ENCODE measurements around the gene CASP3.

CASP3 gene

GRCh38 chr4:184649026-184649970 is at the start of gene CASP3, which contains the start of gene PRIMPOL:
Gene CASP3 (minus strand): TSS chr4:184649447. CDS start chr4:184638453, 10,994 bp downstream.
Gene PRIMPOL (plus strand): TSS chr4:184649738. CDS start chr4:184657141, 7,403 bp downstream.
- H3K4me3 ChIP-seq (ENCODE audit: low read length in 2 of 2) = peak within 1 kb of the TSS; percentile 93 to 94
- no peaks in the 10 kb centered on the region for H3K9me3 ChIP-seq (ENCODE audit: control insufficient read depth in 2 of 2, low read length in 2 of 2)
- no peaks in the 10 kb centered on the region for H3K27me3 ChIP-seq (ENCODE audit: control insufficient read depth in 1 of 2, insufficient read depth in 2 of 2, low read length in 2 of 2)
- peaks cover 21% of the 10 kb centered on the region for H3K4me1 ChIP-seq (ENCODE audit: control insufficient read depth, insufficient read depth, low read length)
- peak within 1 kb of the TSS; percentile 90 for H3K27ac ChIP-seq (ENCODE audit: low read length)
- peaks cover 0 to 2% of the 10 kb centered on the region in 2 donors for H3K36me3 ChIP-seq (ENCODE audit: control insufficient read depth in 2 of 2, insufficient read depth in 2 of 2, low read length in 2 of 2)
- H3K9ac ChIP-seq (ENCODE audit: low read length in 2 of 2) = peak within 1 kb of the TSS; percentile 85 to 97

GRCh38 chr4:184697956-184698355 is 48.7 kb upstream of the CASP3 start:
- peaks cover 0 to 2% of the 10 kb centered on the region in 2 donors for H3K36me3 ChIP-seq (ENCODE audit: control insufficient read depth in 2 of 2, insufficient read depth in 2 of 2, low read length in 2 of 2)
- H3K9me3 ChIP-seq (ENCODE audit: control insufficient read depth in 2 of 2, low read length in 2 of 2) = no peaks in the 10 kb centered on the region
- no peaks in the 10 kb centered on the region for H3K27me3 ChIP-seq (ENCODE audit: control insufficient read depth in 1 of 2, insufficient read depth in 2 of 2, low read length in 2 of 2)
- H3K9ac ChIP-seq (ENCODE audit: low read length in 2 of 2) = no peak overlapping the region
- H3K27ac ChIP-seq (ENCODE audit: low read length) = no peak overlapping the region
- H3K4me3 ChIP-seq (ENCODE audit: low read length in 2 of 2) = no peak overlapping the region
- no peaks in the 10 kb centered on the region for H3K4me1 ChIP-seq (ENCODE audit: control insufficient read depth, insufficient read depth, low read length)

DNA sequence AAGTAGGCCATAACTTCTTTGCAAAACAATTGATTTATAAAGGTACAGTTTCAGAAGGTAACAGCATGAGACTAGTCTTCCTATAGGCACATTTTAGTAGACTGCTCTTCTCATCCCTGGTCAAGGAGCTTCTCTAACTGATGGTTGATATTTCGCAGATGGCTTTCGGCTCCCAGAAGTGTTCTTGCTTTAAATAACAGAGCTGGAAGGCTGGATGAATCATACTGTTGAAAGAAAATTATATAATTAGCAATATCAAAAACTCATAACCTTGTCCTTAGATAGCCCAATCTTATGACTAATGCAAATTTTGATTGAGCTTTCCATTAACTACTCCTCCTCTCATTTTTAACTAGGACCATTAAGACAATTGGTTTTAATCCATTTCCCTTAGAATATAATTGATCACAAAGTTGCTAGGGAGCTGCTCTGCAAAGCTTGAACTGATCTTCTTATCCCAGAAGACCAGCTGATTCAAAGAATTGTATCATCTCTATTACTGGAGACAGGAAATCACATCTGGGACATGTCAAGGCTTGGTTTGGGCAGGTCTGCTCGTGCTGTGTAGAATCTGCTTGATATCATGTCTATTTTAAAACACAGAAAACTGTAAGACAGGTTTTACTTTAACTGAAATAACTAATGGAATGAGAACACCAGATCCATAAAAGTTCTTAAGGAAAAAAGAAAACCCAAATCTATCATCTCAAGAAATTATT is 46.1 kb upstream of the CASP3 start:
- Histone ChIP-seq H3K27ac (ENCODE audit: low read length) (peak overlapping the region; percentile 13), H3K9ac (ENCODE audit: low read length in 2 of 2) (no peak overlapping the region), H3K36me3 (ENCODE audit: control insufficient read depth in 2 of 2, insufficient read depth in 2 of 2, low read length in 2 of 2) (peaks cover 0 to 2% of the 10 kb centered on the region in 2 donors), H3K4me1 (ENCODE audit: control insufficient read depth, insufficient read depth, low read length) (no peaks in the 10 kb centered on the region), H3K27me3 (ENCODE audit: control insufficient read depth in 1 of 2, insufficient read depth in 2 of 2, low read length in 2 of 2) (no peaks in the 10 kb centered on the region), H3K9me3 (ENCODE audit: control insufficient read depth in 2 of 2, low read length in 2 of 2) (no peaks in the 10 kb centered on the region), H3K4me3 (ENCODE audit: low read length in 2 of 2) (no peak overlapping the region)

DNA sequence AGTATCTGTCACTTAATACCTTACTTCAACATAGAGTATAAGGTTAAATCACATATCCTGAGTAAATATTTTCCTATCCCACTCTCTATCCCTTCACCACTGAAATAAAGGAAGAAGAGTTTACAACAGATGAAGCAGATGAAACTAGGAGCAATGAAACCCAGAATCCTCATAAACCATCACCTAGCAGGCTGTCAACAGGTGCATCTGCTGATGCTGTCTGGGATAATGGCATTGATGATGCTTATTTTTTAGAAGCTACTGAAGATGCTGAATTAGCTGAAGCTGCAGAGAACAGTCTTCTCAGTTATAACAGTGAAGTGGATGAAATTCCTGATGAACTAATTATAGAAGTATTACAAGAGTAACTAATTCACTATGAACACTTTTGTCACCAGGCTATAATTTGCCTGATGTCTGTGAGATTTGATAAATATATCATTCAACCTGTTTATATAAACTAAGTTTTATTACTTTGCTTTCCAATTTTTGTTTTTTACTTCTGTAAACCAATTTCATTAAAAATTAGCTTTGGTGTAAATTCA is 45.2 kb upstream of the CASP3 start:
- H3K9ac ChIP-seq (ENCODE audit: low read length in 2 of 2) = no peak overlapping the region
- H3K27me3 ChIP-seq (ENCODE audit: control insufficient read depth in 1 of 2, insufficient read depth in 2 of 2, low read length in 2 of 2) = no peaks in the 10 kb centered on the region
- H3K36me3 ChIP-seq (ENCODE audit: control insufficient read depth in 2 of 2, insufficient read depth in 2 of 2, low read length in 2 of 2) = peaks cover 0 to 2% of the 10 kb centered on the region in 2 donors
- H3K4me1 ChIP-seq (ENCODE audit: control insufficient read depth, insufficient read depth, low read length) = no peaks in the 10 kb centered on the region
- no peak overlapping the region for H3K4me3 ChIP-seq (ENCODE audit: low read length in 2 of 2)
- no peaks in the 10 kb centered on the region for H3K9me3 ChIP-seq (ENCODE audit: control insufficient read depth in 2 of 2, low read length in 2 of 2)
- no peak overlapping the region for H3K27ac ChIP-seq (ENCODE audit: low read length)

DNA sequence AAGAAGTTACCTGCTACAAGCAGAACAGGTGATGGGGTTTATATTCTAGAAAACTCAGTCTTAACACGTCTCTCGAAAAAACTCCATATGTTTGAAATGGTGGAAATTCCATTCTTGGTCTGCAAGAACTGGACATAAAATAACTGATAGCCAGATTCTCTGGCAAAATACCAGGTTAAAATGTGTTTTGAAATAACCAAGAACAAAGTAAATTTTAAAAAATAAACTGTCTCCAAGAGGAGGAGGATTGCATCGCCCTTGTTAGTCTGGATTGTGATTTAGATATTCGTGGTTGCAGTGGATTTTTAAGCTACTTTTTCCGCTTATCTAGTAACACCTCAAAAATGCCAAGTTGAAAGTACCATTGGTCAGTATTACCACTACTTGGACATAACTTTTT is 43.8 kb upstream of the CASP3 start:
- Histone ChIP-seq H3K27me3 (ENCODE audit: control insufficient read depth in 1 of 2, insufficient read depth in 2 of 2, low read length in 2 of 2) (no peaks in the 10 kb centered on the region), H3K27ac (ENCODE audit: low read length) (no peak overlapping the region), H3K4me1 (ENCODE audit: control insufficient read depth, insufficient read depth, low read length) (no peaks in the 10 kb centered on the region), H3K9me3 (ENCODE audit: control insufficient read depth in 2 of 2, low read length in 2 of 2) (no peaks in the 10 kb centered on the region), H3K9ac (ENCODE audit: low read length in 2 of 2) (no peak overlapping the region), H3K36me3 (ENCODE audit: control insufficient read depth in 2 of 2, insufficient read depth in 2 of 2, low read length in 2 of 2) (peaks cover 0 to 4% of the 10 kb centered on the region in 2 donors), H3K4me3 (ENCODE audit: low read length in 2 of 2) (no peak overlapping the region)

DNA sequence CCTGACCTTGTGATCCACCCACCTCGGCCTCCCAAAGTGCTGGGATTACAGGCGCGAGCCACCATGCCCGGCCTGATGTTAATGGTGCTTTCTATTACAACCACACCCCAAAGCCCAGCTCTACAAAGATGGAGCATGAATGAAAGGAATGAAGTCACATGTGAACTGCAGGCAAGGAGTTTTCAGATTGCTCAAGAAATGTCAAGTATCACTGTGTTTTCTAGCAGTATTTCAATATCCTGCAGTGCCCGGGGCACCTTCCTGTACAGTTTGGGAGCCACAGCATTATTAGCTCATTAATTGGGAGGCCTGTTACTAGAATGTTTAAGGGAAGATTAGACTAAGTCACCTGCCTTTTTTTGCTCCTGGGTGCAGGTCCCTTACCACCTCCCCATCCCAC is 40.4 kb upstream of the CASP3 start:
- Histone ChIP-seq H3K9ac (ENCODE audit: low read length in 2 of 2) (no peak overlapping the region), H3K4me1 (ENCODE audit: control insufficient read depth, insufficient read depth, low read length) (no peaks in the 10 kb centered on the region), H3K9me3 (ENCODE audit: control insufficient read depth in 2 of 2, low read length in 2 of 2) (no peaks in the 10 kb centered on the region), H3K36me3 (ENCODE audit: control insufficient read depth in 2 of 2, insufficient read depth in 2 of 2, low read length in 2 of 2) (peaks cover 2 to 7% of the 10 kb centered on the region in 2 donors), H3K27ac (ENCODE audit: low read length) (no peak overlapping the region), H3K27me3 (ENCODE audit: control insufficient read depth in 1 of 2, insufficient read depth in 2 of 2, low read length in 2 of 2) (no peaks in the 10 kb centered on the region), H3K4me3 (ENCODE audit: low read length in 2 of 2) (no peak overlapping the region)

DNA sequence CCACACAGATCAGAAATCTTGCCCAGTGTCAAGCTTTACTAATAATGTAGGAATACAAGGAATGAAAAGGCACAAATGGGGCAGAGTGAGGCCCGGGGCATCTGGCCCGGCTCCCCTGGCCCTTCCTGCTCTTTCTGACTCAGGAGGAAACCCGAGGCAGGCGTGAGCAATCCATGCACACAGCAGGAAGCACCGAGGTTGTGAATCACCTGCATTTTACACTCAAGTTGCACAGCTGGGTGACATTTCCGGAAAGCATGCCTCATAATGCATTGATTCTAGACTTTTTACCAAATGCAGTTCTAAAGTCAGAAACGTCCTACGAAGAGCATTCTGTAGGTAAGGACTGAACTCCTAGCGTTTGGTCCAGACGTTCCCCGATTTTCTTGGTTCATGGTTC is 39.2 kb upstream of the CASP3 start:
- Histone ChIP-seq H3K27ac (ENCODE audit: low read length) (no peak overlapping the region), H3K9ac (ENCODE audit: low read length in 2 of 2) (no peak overlapping the region), H3K4me1 (ENCODE audit: control insufficient read depth, insufficient read depth, low read length) (no peaks in the 10 kb centered on the region), H3K36me3 (ENCODE audit: control insufficient read depth in 2 of 2, insufficient read depth in 2 of 2, low read length in 2 of 2) (peaks cover 2 to 5% of the 10 kb centered on the region in 2 donors), H3K27me3 (ENCODE audit: control insufficient read depth in 1 of 2, insufficient read depth in 2 of 2, low read length in 2 of 2) (no peaks in the 10 kb centered on the region), H3K4me3 (ENCODE audit: low read length in 2 of 2) (no peak overlapping the region), H3K9me3 (ENCODE audit: control insufficient read depth in 2 of 2, low read length in 2 of 2) (no peaks in the 10 kb centered on the region)

- no peaks in the 10 kb centered on the region for H3K9me3 ChIP-seq (ENCODE audit: control insufficient read depth in 2 of 2, low read length in 2 of 2)
- H3K27ac ChIP-seq (ENCODE audit: low read length) = no peak overlapping the region
These were observed 38.8 kb upstream of the CASP3 start for GRCh38 chr4:184688005-184688404.

DNA sequence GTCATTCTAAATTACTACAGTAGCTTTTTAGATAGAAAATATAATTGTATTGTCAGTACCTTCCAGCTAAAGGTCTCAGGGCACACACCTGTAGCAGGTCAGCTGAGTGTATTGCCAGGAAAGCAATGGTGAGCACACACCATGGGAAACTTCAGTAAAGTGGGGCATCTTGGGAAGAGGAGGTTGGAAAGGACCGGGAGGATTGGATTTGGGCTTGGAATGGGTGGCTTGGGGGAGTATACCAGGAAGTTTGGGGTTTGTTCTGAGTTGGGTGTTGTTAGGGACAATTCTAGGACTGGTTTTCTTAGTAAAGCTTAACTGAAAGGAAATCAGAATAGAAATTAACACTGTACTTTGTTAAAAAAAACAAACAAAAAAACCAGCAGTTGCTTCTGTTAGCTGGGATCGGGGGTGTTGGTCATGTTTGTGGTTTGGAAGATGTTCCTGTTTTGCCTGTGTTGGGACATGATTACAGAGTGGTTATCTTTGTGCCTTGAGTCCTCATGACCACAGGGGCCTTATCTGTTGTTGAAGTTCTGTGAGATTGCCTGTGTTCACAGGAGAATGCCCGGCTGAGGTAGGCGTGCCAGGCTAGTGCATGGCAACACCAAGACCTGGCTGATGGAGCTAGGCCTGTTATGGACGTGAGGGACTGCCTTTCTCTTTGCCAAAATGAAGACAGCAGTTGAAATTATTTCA is 35.4 kb upstream of the CASP3 start:
- H3K4me1 ChIP-seq (ENCODE audit: control insufficient read depth, insufficient read depth, low read length) = no peaks in the 10 kb centered on the region
- no peaks in the 10 kb centered on the region for H3K9me3 ChIP-seq (ENCODE audit: control insufficient read depth in 2 of 2, low read length in 2 of 2)
- peaks cover 6 to 10% of the 10 kb centered on the region in 2 donors for H3K36me3 ChIP-seq (ENCODE audit: control insufficient read depth in 2 of 2, insufficient read depth in 2 of 2, low read length in 2 of 2)
- no peak overlapping the region for H3K4me3 ChIP-seq (ENCODE audit: low read length in 2 of 2)
- H3K27me3 ChIP-seq (ENCODE audit: control insufficient read depth in 1 of 2, insufficient read depth in 2 of 2, low read length in 2 of 2) = no peaks in the 10 kb centered on the region
- H3K9ac ChIP-seq (ENCODE audit: low read length in 2 of 2) = no peak overlapping the region
- H3K27ac ChIP-seq (ENCODE audit: low read length) = no peak overlapping the region

More at GRCh38 chr4:184688005-184688404, 38.8 kb upstream of the CASP3 start:
- Histone ChIP-seq H3K4me1 (ENCODE audit: control insufficient read depth, insufficient read depth, low read length) (no peaks in the 10 kb centered on the region), H3K9ac (ENCODE audit: low read length in 2 of 2) (no peak overlapping the region), H3K4me3 (ENCODE audit: low read length in 2 of 2) (no peak overlapping the region), H3K27me3 (ENCODE audit: control insufficient read depth in 1 of 2, insufficient read depth in 2 of 2, low read length in 2 of 2) (no peaks in the 10 kb centered on the region), H3K36me3 (ENCODE audit: control insufficient read depth in 2 of 2, insufficient read depth in 2 of 2, low read length in 2 of 2) (peaks cover 2 to 5% of the 10 kb centered on the region in 2 donors)

- Histone ChIP-seq H3K27me3 (ENCODE audit: control insufficient read depth in 1 of 2, insufficient read depth in 2 of 2, low read length in 2 of 2) (no peaks in the 10 kb centered on the region), H3K4me1 (ENCODE audit: control insufficient read depth, insufficient read depth, low read length) (no peaks in the 10 kb centered on the region), H3K27ac (ENCODE audit: low read length) (no peak overlapping the region), H3K4me3 (ENCODE audit: low read length in 2 of 2) (no peak overlapping the region), H3K36me3 (ENCODE audit: control insufficient read depth in 2 of 2, insufficient read depth in 2 of 2, low read length in 2 of 2) (peaks cover 6 to 10% of the 10 kb centered on the region in 2 donors), H3K9ac (ENCODE audit: low read length in 2 of 2) (no peak overlapping the region), H3K9me3 (ENCODE audit: control insufficient read depth in 2 of 2, low read length in 2 of 2) (no peaks in the 10 kb centered on the region)
These were observed 32.7 kb upstream of the CASP3 start for GRCh38 chr4:184681916-184682315.
